Measurements from ENCODE around the gene PAOX.
"Not testable (repeated sequence)": the region's sequence is repeated elsewhere in the genome, so short reads cannot be mapped to it uniquely, and the experiment has no call there.

Gene PAOX

GRCh38 chr10:133367461-133367860, 11.6 kb upstream of the PAOX start:
- not testable (repeated sequence) for H3K27me3 Mint-ChIP-seq, H3K9me3 Mint-ChIP-seq, ATAC-seq, H3K27ac Mint-ChIP-seq, H3K4me3 Mint-ChIP-seq
- peaks cover 27% of the 10 kb centered on the region for H3K36me3 Mint-ChIP-seq
- peaks cover 12% of the 10 kb centered on the region for H3K4me1 Mint-ChIP-seq

GRCh38 chr10:133368153-133368552, 10.9 kb upstream of the PAOX start:
- ATAC-seq, result no peak
- H3K4me1 Mint-ChIP-seq, result peaks cover 12% of the 10 kb centered on the region
- no peak overlapping the region for H3K27ac Mint-ChIP-seq
- H3K27me3 Mint-ChIP-seq, result no peaks in the 10 kb centered on the region
- no peaks in the 10 kb centered on the region for H3K9me3 Mint-ChIP-seq
- no peak overlapping the region for H3K4me3 Mint-ChIP-seq
- H3K36me3 Mint-ChIP-seq, result peaks cover 26% of the 10 kb centered on the region

- no peak overlapping the region for H3K4me3 Mint-ChIP-seq
- no peak overlapping the region for H3K27ac Mint-ChIP-seq
- peaks cover 18% of the 10 kb centered on the region for H3K36me3 Mint-ChIP-seq
- no peaks in the 10 kb centered on the region for H3K9me3 Mint-ChIP-seq
- H3K27me3 Mint-ChIP-seq, result no peaks in the 10 kb centered on the region
- H3K4me1 Mint-ChIP-seq, result peaks cover 19% of the 10 kb centered on the region
- no peak for ATAC-seq
These were observed 8.9 kb upstream of the PAOX start for GRCh38 chr10:133370030-133370786.

- H3K9me3 Mint-ChIP-seq, result no peaks in the 10 kb centered on the region
- H3K4me1 Mint-ChIP-seq, result peaks cover 25% of the 10 kb centered on the region
- H3K27ac Mint-ChIP-seq, result peak overlapping the region; percentile 94
- no peaks in the 10 kb centered on the region for H3K27me3 Mint-ChIP-seq
- peaks cover 18% of the 10 kb centered on the region for H3K36me3 Mint-ChIP-seq
- H3K4me3 Mint-ChIP-seq, result peak overlapping the region; percentile 74
- peak; percentile 48 for ATAC-seq
These were observed 6.6 kb upstream of the PAOX start for GRCh38 chr10:133372507-133372906.

- Mint-ChIP-seq H3K27me3 (no peaks in the 10 kb centered on the region), H3K27ac (peak within 1 kb of the TSS; percentile 94), H3K4me3 (peak within 1 kb of the TSS; percentile 94), H3K9me3 (no peaks in the 10 kb centered on the region), H3K4me1 (peaks cover 31% of the 10 kb centered on the region), H3K36me3 (peaks cover 12% of the 10 kb centered on the region)
- peak; percentile 97 for ATAC-seq
These were observed 5.6 kb upstream of the PAOX start, which contains the start of gene ECHS1 for GRCh38 chr10:133373174-133374090. TSS of gene ECHS1 (minus strand) at chr10:133373354. CDS start at chr10:133373333, 21 bp downstream.

GRCh38 chr10:133375357-133376115, 3.5 kb upstream of the PAOX start:
- no peak overlapping the region for H3K27ac Mint-ChIP-seq

GRCh38 chr10:133376183-133376582, 2.9 kb upstream of the PAOX start:
- not testable (repeated sequence) for ATAC-seq, H3K27me3 Mint-ChIP-seq, H3K27ac Mint-ChIP-seq, H3K36me3 Mint-ChIP-seq, H3K4me3 Mint-ChIP-seq, H3K9me3 Mint-ChIP-seq
- peaks cover 47% of the 10 kb centered on the region for H3K4me1 Mint-ChIP-seq

More at GRCh38 chr10:133375357-133376115, 3.5 kb upstream of the PAOX start:
- ATAC-seq, result no peak
- no peak overlapping the region for H3K4me3 Mint-ChIP-seq
- H3K27me3 Mint-ChIP-seq, result no peaks in the 10 kb centered on the region
- H3K36me3 Mint-ChIP-seq, result peaks cover 5% of the 10 kb centered on the region
- H3K4me1 Mint-ChIP-seq, result peaks cover 41% of the 10 kb centered on the region
- no peaks in the 10 kb centered on the region for H3K9me3 Mint-ChIP-seq

GRCh38 chr10:133377025-133377817, 1.8 kb upstream of the PAOX start:
- Mint-ChIP-seq H3K36me3 (peaks cover 6% of the 10 kb centered on the region), H3K27me3 (no peaks in the 10 kb centered on the region), H3K27ac (no peak overlapping the region), H3K4me1 (peaks cover 44% of the 10 kb centered on the region), H3K9me3 (no peaks in the 10 kb centered on the region), H3K4me3 (peak overlapping the region; percentile 78)
- ATAC-seq, result no peak

- Mint-ChIP-seq H3K4me1 (peaks cover 43% of the 10 kb centered on the region), H3K4me3 (peak overlapping the region; percentile 78), H3K27me3 (no peaks in the 10 kb centered on the region), H3K36me3 (peaks cover 6% of the 10 kb centered on the region), H3K9me3 (no peaks in the 10 kb centered on the region), H3K27ac (peak overlapping the region; percentile 55)
- ATAC-seq, result no peak
These were observed 1.2 kb upstream of the PAOX start for GRCh38 chr10:133377818-133378250.

GRCh38 chr10:133378251-133379096, 588 bp upstream of the PAOX start:
- ATAC-seq, result peak; percentile 77
- no peaks in the 10 kb centered on the region for H3K27me3 Mint-ChIP-seq
- H3K9me3 Mint-ChIP-seq, result no peaks in the 10 kb centered on the region
- H3K4me1 Mint-ChIP-seq, result peaks cover 43% of the 10 kb centered on the region
- H3K4me3 Mint-ChIP-seq, result peak overlapping the region; percentile 78
- H3K36me3 Mint-ChIP-seq, result peaks cover 6% of the 10 kb centered on the region
- peak overlapping the region; percentile 55 for H3K27ac Mint-ChIP-seq

- Mint-ChIP-seq H3K27ac (peak overlapping the region; percentile 77), H3K4me3 (peak overlapping the region; percentile 84)
- no peak for ATAC-seq
These were observed 972 bp downstream of the PAOX start for GRCh38 chr10:133379801-133380666.

GRCh38 chr10:133381036-133381435, 2.0 kb downstream of the PAOX start:
- no peaks in the 10 kb centered on the region for H3K9me3 Mint-ChIP-seq
- peaks cover 14% of the 10 kb centered on the region for H3K36me3 Mint-ChIP-seq
- peak overlapping the region; percentile 77 for H3K27ac Mint-ChIP-seq
- H3K4me1 Mint-ChIP-seq, result peaks cover 36% of the 10 kb centered on the region
- no peaks in the 10 kb centered on the region for H3K27me3 Mint-ChIP-seq
- peak overlapping the region; percentile 46 for H3K4me3 Mint-ChIP-seq
- no peak for ATAC-seq

More at GRCh38 chr10:133379801-133380666, 972 bp downstream of the PAOX start:
- Mint-ChIP-seq H3K27me3 (no peaks in the 10 kb centered on the region), H3K36me3 (peaks cover 14% of the 10 kb centered on the region), H3K9me3 (no peaks in the 10 kb centered on the region), H3K4me1 (peaks cover 36% of the 10 kb centered on the region)

- no peak overlapping the region for H3K4me3 Mint-ChIP-seq
- H3K4me1 Mint-ChIP-seq, result peaks cover 39% of the 10 kb centered on the region
- H3K36me3 Mint-ChIP-seq, result peaks cover 14% of the 10 kb centered on the region
- no peaks in the 10 kb centered on the region for H3K27me3 Mint-ChIP-seq
- ATAC-seq, result no peak
- H3K9me3 Mint-ChIP-seq, result no peaks in the 10 kb centered on the region
- H3K27ac Mint-ChIP-seq, result no peak overlapping the region
These were observed 4.5 kb downstream of the PAOX start for GRCh38 chr10:133383551-133383950.

All from stimulated activated memory B cell treated with anti-CD40 and anti-IgM and Interleukin-4, amounts not matched to agents 10 μg/mL and 1 μg/mL and 100 μg/mL, for 72 hours (primary cell).